Karpas-422 (cell line): ENCODE results near the gene BAZ1B. TPM values are rescaled to one million over a fixed set of nuclear protein-coding genes. Genes with fewer than 3 reads are reported as not detected.
"Not testable (repeated sequence)": the region's sequence is repeated elsewhere in the genome, so short reads cannot be mapped to it uniquely, and the experiment has no call there.

Source experiments
- DNase-seq: peaks from one replicate; pipeline ENCODE4 v3.0.0-alpha.2; 2015
- H2AFZ ChIP-seq: fragments of 200-600 bp; sonication (generic); 2 replicates; pipeline ENCODE4 v1.6.1; 2014; ENCODE audit warnings: antibody characterized with exemption, low read length, mixed read lengths
- H3K27ac ChIP-seq: fragments of 200-600 bp; sonication (generic); 2 replicates; pipeline ENCODE4 v1.5.1; 2014; ENCODE audit warnings: mild to moderate bottlenecking, low read length, moderate library complexity
- H3K27me3 ChIP-seq: fragments of 200-600 bp; sonication (generic); 2 replicates; pipeline ENCODE4 v1.6.1; 2014; ENCODE audit warnings: low read length, mixed read lengths
- H3K36me3 ChIP-seq: fragments of 200-600 bp; sonication (generic); 2 replicates; pipeline ENCODE4 v1.6.1; 2014; ENCODE audit warnings: low read length, mixed read lengths; ENCODE audit not compliant: insufficient read depth
- H3K4me1 ChIP-seq: fragments of 200-600 bp; sonication (generic); 2 replicates; pipeline ENCODE4 v1.6.1; 2014; ENCODE audit warnings: mild to moderate bottlenecking, low read length, mixed read lengths
- H3K4me2 ChIP-seq: fragments of 200-600 bp; sonication (generic); 2 replicates; pipeline ENCODE4 v1.6.1; 2014; ENCODE audit warnings: low read length, low read depth, mild to moderate bottlenecking; ENCODE audit not compliant: poor library complexity, severe bottlenecking
- H3K4me3 ChIP-seq: fragments of 200-600 bp; sonication (generic); 2 replicates; pipeline ENCODE4 v1.5.1; 2014; ENCODE audit warnings: mild to moderate bottlenecking, antibody characterized with exemption, low read length, mixed read lengths
- H3K79me2 ChIP-seq: fragments of 200-600 bp; sonication (generic); 2 replicates; pipeline ENCODE4 v1.6.1; 2014; ENCODE audit warnings: mild to moderate bottlenecking, low read length, mixed read lengths
- H3K9ac ChIP-seq: fragments of 200-600 bp; sonication (generic); 2 replicates; pipeline ENCODE4 v1.6.0; 2014; ENCODE audit warnings: low read length
- H3K9me2 ChIP-seq: fragments of 200-600 bp; sonication (generic), shearing (Covaris generic); replicated peaks from 2 replicates; pipeline ENCODE4 v1.6.0; 2014; ENCODE audit warnings: mild to moderate bottlenecking, low read length, moderate library complexity; ENCODE audit not compliant: insufficient read depth
- H3K9me3 ChIP-seq: fragments of 300-700, 200-600 bp; sonication (generic); 2 replicates; pipeline ENCODE4 v1.6.1; 2014; ENCODE audit warnings: low read length, mixed read lengths
- H4K20me1 ChIP-seq: fragments of 200-600 bp; sonication (generic); 2 replicates; pipeline ENCODE4 v1.6.1; 2014; ENCODE audit warnings: mild to moderate bottlenecking, antibody characterized with exemption, low read length, low read depth; ENCODE audit not compliant: insufficient read depth
- total RNA-seq: library from RNA; depleted of rRNA; stranded (reverse); fragments of >200 nt; shearing (Covaris generic); gene quantifications from 2 replicates; pipeline ENCODE4 v1.2.3, GENCODE V29; 2014; ENCODE audit warnings: low replicate concordance

BAZ1B gene
- total RNA-seq, 1 experiment from 2014 or later: 51.2 TPM

DNA sequence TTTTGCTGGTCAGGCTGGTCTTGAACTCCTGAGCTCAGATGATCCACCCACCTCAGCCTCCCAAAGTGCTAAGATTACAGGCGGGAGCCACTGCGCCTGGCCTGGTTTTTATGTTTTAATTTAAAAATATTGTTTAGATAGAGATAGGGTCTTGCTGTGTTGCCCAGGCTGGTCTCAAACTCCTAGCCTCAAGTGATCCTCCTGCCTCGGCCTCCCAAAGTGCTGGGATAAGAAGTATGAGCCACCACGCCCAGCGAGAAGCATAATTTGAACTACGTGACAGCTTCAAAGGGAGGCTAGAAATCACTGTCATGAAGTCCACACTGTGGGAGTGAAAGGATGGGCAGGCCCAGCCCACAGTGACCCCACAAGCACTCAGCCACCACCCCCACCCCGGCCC is 13.8 kb upstream of the BAZ1B start:
- H4K20me1 ChIP-seq, H3K4me3 ChIP-seq, H3K27ac ChIP-seq, H2AFZ ChIP-seq, H3K79me2 ChIP-seq, H3K4me1 ChIP-seq, H3K27me3 ChIP-seq, H3K4me2 ChIP-seq, H3K9me2 ChIP-seq, H3K9ac ChIP-seq, DNase-seq, H3K9me3 ChIP-seq: not testable (repeated sequence)
- peaks cover 17% of the 10 kb centered on the region; the same call in 1 of the 2 replicates for H3K36me3 ChIP-seq

- Histone ChIP-seq H3K79me2 (no peaks in the 10 kb centered on the region), H3K4me3 (no peak overlapping the region), H4K20me1 (no peaks in the 10 kb centered on the region), H3K9me3 (no peaks in the 10 kb centered on the region), H3K9me2 (no peaks in the 10 kb centered on the region), H3K4me2 (no peak overlapping the region), H3K4me1 (no peaks in the 10 kb centered on the region), H2AFZ (no peak overlapping the region), H3K36me3 (peaks cover 9% of the 10 kb centered on the region; the same call in 1 of the 2 replicates), H3K27ac (no peak overlapping the region), H3K9ac (no peak overlapping the region), H3K27me3 (no peaks in the 10 kb centered on the region)
- no peak for DNase-seq
Measured at GRCh38 chr7:73533742-73534141, 11.6 kb upstream of the BAZ1B start.

DNA sequence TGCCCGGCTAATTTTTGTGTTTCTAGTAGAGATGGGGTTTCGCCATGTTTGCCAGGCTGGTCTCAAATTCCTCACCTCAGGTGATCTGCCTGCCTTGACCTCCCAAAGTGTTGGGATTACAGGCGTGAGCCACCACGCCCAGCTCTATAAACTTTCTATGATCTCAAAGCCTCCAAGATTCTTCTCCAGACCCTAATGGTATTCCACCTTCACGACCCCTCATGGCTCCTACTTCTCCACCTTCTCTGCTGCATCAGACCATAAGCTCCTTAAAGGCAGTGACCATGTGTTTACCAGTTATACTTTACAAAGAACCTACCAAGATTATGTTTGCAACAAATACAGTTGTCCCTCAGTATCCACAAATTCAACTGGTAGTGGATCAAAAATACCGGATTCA is 10.1 kb upstream of the BAZ1B start:
- Histone ChIP-seq H3K27ac (no peak overlapping the region), H3K4me2 (no peak overlapping the region), H3K36me3 (peaks cover 2% of the 10 kb centered on the region; the same call in 1 of the 2 replicates), H3K4me1 (peaks cover 4% of the 10 kb centered on the region), H3K27me3 (no peaks in the 10 kb centered on the region), H2AFZ (no peak overlapping the region), H4K20me1 (no peaks in the 10 kb centered on the region), H3K9me3 (no peaks in the 10 kb centered on the region), H3K9me2 (no peaks in the 10 kb centered on the region), H3K79me2 (no peaks in the 10 kb centered on the region), H3K4me3 (no peak overlapping the region), H3K9ac (no peak overlapping the region)
- no peak for DNase-seq

DNA sequence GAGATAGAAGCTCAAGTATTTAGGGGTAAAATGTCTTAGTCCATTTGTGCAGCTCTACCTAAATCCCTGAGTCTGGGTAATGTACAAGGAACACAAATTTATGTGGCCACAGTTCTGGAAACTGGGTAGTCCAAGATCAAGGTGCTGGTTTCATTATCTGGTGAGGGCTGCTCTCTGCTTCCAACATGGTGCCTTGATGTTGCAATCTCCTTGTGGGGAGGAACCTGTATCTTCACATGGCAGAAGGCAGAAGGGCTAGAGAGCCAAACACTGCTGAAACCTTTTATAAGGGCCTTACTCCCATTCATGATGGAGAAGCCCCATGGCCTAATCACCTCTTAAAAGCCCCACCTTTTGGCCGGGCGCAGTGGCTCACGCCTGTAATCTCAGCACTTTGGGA is 8.7 kb upstream of the BAZ1B start:
- Histone ChIP-seq H3K9ac (no peak overlapping the region), H3K9me3 (no peaks in the 10 kb centered on the region), H3K9me2 (no peaks in the 10 kb centered on the region), H3K79me2 (no peaks in the 10 kb centered on the region), H3K27ac (no peak overlapping the region), H4K20me1 (no peaks in the 10 kb centered on the region), H3K4me1 (peaks cover 10% of the 10 kb centered on the region), H3K27me3 (no peaks in the 10 kb centered on the region), H3K4me3 (no peak overlapping the region), H3K4me2 (no peak overlapping the region), H3K36me3 (no peaks in the 10 kb centered on the region), H2AFZ (no peak overlapping the region)
- no peak for DNase-seq

DNA sequence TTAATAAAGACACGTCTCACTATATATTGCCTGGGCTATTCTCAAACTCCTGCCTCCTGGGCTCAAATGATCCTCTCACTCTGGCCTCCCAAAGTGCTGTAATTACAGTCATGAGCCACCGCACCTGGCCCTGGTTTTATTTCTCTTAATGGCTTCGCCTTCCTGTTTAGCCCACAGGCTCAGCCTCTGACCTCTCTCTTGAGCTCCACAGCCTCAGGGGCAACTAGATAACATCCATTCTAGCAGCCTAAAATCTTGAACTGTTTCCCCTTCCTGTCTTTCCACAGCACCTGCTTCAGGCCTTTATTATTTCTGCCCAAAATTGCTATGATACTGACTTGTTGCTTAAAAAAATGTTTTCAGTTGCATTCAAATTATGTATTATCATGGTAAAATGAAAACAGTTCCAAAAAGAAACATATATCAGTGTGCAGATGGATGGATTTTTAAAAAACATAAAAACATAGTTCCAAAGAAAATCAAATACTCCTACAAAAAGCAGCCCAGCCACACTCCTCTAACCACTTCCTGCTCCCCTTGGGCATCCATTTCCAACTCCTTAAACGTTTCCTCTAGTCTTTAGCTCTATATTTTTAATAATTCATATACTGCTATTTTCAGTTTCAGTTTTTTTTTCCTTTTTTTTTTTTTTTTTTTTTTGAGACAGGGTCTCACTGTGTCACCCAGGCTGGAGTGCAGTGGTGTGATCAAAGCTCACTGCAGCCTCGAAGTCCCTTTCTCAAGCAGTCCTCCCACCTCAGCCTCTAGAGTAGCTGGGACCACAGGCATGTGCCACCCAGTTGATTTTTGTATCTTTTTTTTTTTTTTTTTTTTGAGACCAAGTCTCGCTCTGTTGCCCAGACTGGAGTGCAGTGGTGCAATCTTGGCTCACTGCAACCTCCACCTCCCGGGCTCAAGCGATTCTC is 5.1 kb upstream of the BAZ1B start:
- peak overlapping the region; percentile 26 for H3K4me2 ChIP-seq
- H3K36me3 ChIP-seq: no peaks in the 10 kb centered on the region
- H3K27ac ChIP-seq: peak overlapping the region; percentile 62
- H4K20me1 ChIP-seq: no peaks in the 10 kb centered on the region
- DNase-seq: peak; percentile 48
- no peak overlapping the region for H3K4me3 ChIP-seq
- no peaks in the 10 kb centered on the region for H3K9me3 ChIP-seq
- H2AFZ ChIP-seq: no peak overlapping the region
- peak overlapping the region; percentile 36; the same call in 1 of the 2 replicates for H3K9ac ChIP-seq
- no peaks in the 10 kb centered on the region for H3K27me3 ChIP-seq
- no peaks in the 10 kb centered on the region for H3K9me2 ChIP-seq
- H3K4me1 ChIP-seq: peaks cover 35% of the 10 kb centered on the region
- H3K79me2 ChIP-seq: peaks cover 8% of the 10 kb centered on the region; the same call in 1 of the 2 replicates

GRCh38 chr7:73526158-73526494 is 4.0 kb upstream of the BAZ1B start:
- not testable (repeated sequence) for DNase-seq, H2AFZ ChIP-seq, H3K9me2 ChIP-seq, H4K20me1 ChIP-seq, H3K36me3 ChIP-seq, H3K4me3 ChIP-seq, H3K27me3 ChIP-seq, H3K9me3 ChIP-seq
- H3K27ac ChIP-seq: peak overlapping the region; percentile 51; the same call in 1 of the 2 replicates
- peaks cover 35% of the 10 kb centered on the region for H3K4me1 ChIP-seq
- peaks cover 15% of the 10 kb centered on the region for H3K79me2 ChIP-seq
- peak overlapping the region; percentile 55 for H3K4me2 ChIP-seq
- peak overlapping the region; percentile 65; the same call in 1 of the 2 replicates for H3K9ac ChIP-seq

- DNase-seq: no peak
- peaks cover 57% of the 10 kb centered on the region for H3K79me2 ChIP-seq
- peak overlapping the region; percentile 79 for H3K27ac ChIP-seq
- H3K4me2 ChIP-seq: peak overlapping the region; percentile 94
- peaks cover 26% of the 10 kb centered on the region for H3K36me3 ChIP-seq
- peak overlapping the region; percentile 84 for H3K4me3 ChIP-seq
- H3K9me2 ChIP-seq: no peaks in the 10 kb centered on the region
- H2AFZ ChIP-seq: no peak overlapping the region
- H3K4me1 ChIP-seq: peaks cover 47% of the 10 kb centered on the region
- H3K9me3 ChIP-seq: no peaks in the 10 kb centered on the region
- H4K20me1 ChIP-seq: peaks cover 28% of the 10 kb centered on the region
- peak overlapping the region; percentile 98 for H3K9ac ChIP-seq
- H3K27me3 ChIP-seq: no peaks in the 10 kb centered on the region
Measured at GRCh38 chr7:73521636-73522104, 423 bp downstream of the BAZ1B start.

GRCh38 chr7:73520673-73521635 is 1.1 kb downstream of the BAZ1B start:
- H3K27me3 ChIP-seq: no peaks in the 10 kb centered on the region
- DNase-seq: peak; percentile 69

More at GRCh38 chr7:73520673-73521635, 1.1 kb downstream of the BAZ1B start:
- Histone ChIP-seq H3K36me3 (peaks cover 30% of the 10 kb centered on the region), H3K4me2 (peak overlapping the region; percentile 94), H3K9me2 (no peaks in the 10 kb centered on the region), H3K4me3 (peak overlapping the region; percentile 84), H3K79me2 (peaks cover 64% of the 10 kb centered on the region), H3K9me3 (no peaks in the 10 kb centered on the region), H2AFZ (no peak overlapping the region), H3K9ac (peak overlapping the region; percentile 98), H3K27ac (peak overlapping the region; percentile 79), H4K20me1 (peaks cover 28% of the 10 kb centered on the region), H3K4me1 (peaks cover 47% of the 10 kb centered on the region)
